Measurements from ENCODE around the gene CPNE2. TPM values are rescaled to one million over a fixed set of nuclear protein-coding genes. Genes with fewer than 3 reads are reported as not detected.

The CPNE2 gene
- total RNA-seq, 1 experiment from 2014 or later = 35.2 TPM

- H3K27ac ChIP-seq = no peak overlapping the region
- H3K36me3 ChIP-seq (ENCODE audit: low read depth) = no peaks in the 10 kb centered on the region
- ChIA-PET CTCF (interaction anchor here (0.6 to 0.7 kb wide), 2 partner anchors 31 to 395 kb away, joined by 3 to 5 read pairs; no protein-coding TSS in a partner anchor), POLR2A (ENCODE audit: unreplicated experiment) (no interaction called here)
- no peak overlapping the region for H3K4me2 ChIP-seq
- H3K4me3 ChIP-seq = no peak overlapping the region
- no peaks in the 10 kb centered on the region for H3K9me3 ChIP-seq (ENCODE audit: insufficient read depth, low read depth)
- H3K27me3 ChIP-seq (ENCODE audit: insufficient read depth, low read depth) = no peaks in the 10 kb centered on the region
- no peaks in the 10 kb centered on the region for H3K4me1 ChIP-seq (replicated peaks; ENCODE audit: insufficient read depth)
- H3K9me2 ChIP-seq (ENCODE audit: insufficient read depth) = no peaks in the 10 kb centered on the region
- DNase-seq = no peak
- H3K79me2 ChIP-seq (ENCODE audit: low read depth) = no peaks in the 10 kb centered on the region
- intact Hi-C loops (cut with micrococcal nuclease; ENCODE audit: unreplicated experiment) = no loop called here
- no peak for TF ChIP-seq EZH2 (IDR thresholded peaks at IDR 0.05; ENCODE audit: low read depth)
- TF ChIP-seq CTCF (conservative IDR thresholded peaks at IDR 0.05) = no peak
- no peaks in the 10 kb centered on the region for H3F3A ChIP-seq (ENCODE audit: insufficient read depth, low read depth)
- no peaks in the 10 kb centered on the region for H4K20me1 ChIP-seq (ENCODE audit: insufficient read depth)
- no TSS peak for BruUV-seq (replicated peaks)
- H2AFZ ChIP-seq = no peak overlapping the region
Observed at GRCh38 chr16:57123974-57124674, 31.7 kb downstream of the CPNE2 start.

- BruUV-seq (replicated peaks) = no TSS peak
- H3K79me2 ChIP-seq (ENCODE audit: low read depth) = no peaks in the 10 kb centered on the region
- H3K27ac ChIP-seq = no peak overlapping the region
- ChIA-PET CTCF (no interaction called here), POLR2A (ENCODE audit: unreplicated experiment) (no interaction called here)
- no peaks in the 10 kb centered on the region for H4K20me1 ChIP-seq (ENCODE audit: insufficient read depth)
- TF ChIP-seq CTCF (conservative IDR thresholded peaks at IDR 0.05) (no peak), EZH2 (IDR thresholded peaks at IDR 0.05; ENCODE audit: low read depth) (no peak)
- no peak overlapping the region for H3K4me3 ChIP-seq
- no peak overlapping the region for H2AFZ ChIP-seq
- no peaks in the 10 kb centered on the region for H3K9me3 ChIP-seq (ENCODE audit: insufficient read depth, low read depth)
- no peaks in the 10 kb centered on the region for H3F3A ChIP-seq (ENCODE audit: insufficient read depth, low read depth)
- H3K27me3 ChIP-seq (ENCODE audit: insufficient read depth, low read depth) = no peaks in the 10 kb centered on the region
- intact Hi-C loops (cut with micrococcal nuclease; ENCODE audit: unreplicated experiment) = no loop called here
- H3K36me3 ChIP-seq (ENCODE audit: low read depth) = no peaks in the 10 kb centered on the region
- no peak for DNase-seq
- no peaks in the 10 kb centered on the region for H3K4me1 ChIP-seq (replicated peaks; ENCODE audit: insufficient read depth)
- H3K4me2 ChIP-seq = no peak overlapping the region
- H3K9me2 ChIP-seq (ENCODE audit: insufficient read depth) = no peaks in the 10 kb centered on the region
Observed at GRCh38 chr16:57125376-57125775, 33.0 kb downstream of the CPNE2 start.

DNA sequence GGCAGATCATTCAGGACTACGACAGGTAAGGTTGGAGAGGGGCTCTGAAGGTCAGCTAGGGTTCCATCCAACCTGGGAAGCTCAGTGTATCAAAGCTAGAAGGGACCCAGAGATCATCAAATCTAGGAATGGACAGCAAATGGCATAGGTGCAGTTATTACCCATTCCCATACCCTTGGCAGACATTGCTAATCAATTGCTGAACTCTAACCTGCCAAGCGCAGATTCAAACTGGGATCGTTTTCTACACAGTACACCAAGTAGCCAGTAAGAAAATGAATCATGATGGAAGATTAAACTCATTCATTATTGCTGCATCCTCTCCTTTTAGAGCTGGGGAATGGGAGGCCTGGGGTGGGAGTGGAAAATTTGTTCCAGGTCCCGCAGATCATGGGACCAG is 33.6 kb downstream of the CPNE2 start:
- Histone ChIP-seq H3K9me3 (ENCODE audit: insufficient read depth, low read depth) (no peaks in the 10 kb centered on the region), H4K20me1 (ENCODE audit: insufficient read depth) (no peaks in the 10 kb centered on the region), H3F3A (ENCODE audit: insufficient read depth, low read depth) (no peaks in the 10 kb centered on the region), H3K79me2 (ENCODE audit: low read depth) (no peaks in the 10 kb centered on the region), H3K4me3 (no peak overlapping the region), H3K27ac (no peak overlapping the region), H3K4me1 (replicated peaks; ENCODE audit: insufficient read depth) (no peaks in the 10 kb centered on the region), H3K4me2 (no peak overlapping the region), H3K9me2 (ENCODE audit: insufficient read depth) (no peaks in the 10 kb centered on the region), H2AFZ (no peak overlapping the region), H3K36me3 (ENCODE audit: low read depth) (no peaks in the 10 kb centered on the region), H3K27me3 (ENCODE audit: insufficient read depth, low read depth) (no peaks in the 10 kb centered on the region)
- intact Hi-C loops (cut with micrococcal nuclease; ENCODE audit: unreplicated experiment) = no loop called here
- DNase-seq = no peak
- CTCF ChIA-PET = no interaction called here
- POLR2A ChIA-PET (ENCODE audit: unreplicated experiment) = no interaction called here
- TF ChIP-seq CTCF (conservative IDR thresholded peaks at IDR 0.05) (no peak), EZH2 (IDR thresholded peaks at IDR 0.05; ENCODE audit: low read depth) (no peak)
- no TSS peak for BruUV-seq (replicated peaks)
